HG03196 (cell line): ENCODE measurements around the gene SRGAP3.
"Not testable (repeated sequence)": the region's sequence is repeated elsewhere in the genome, so short reads cannot be mapped to it uniquely, and the experiment has no call there.

ENCODE experiments used
- ATAC-seq: cut with Tn5 transposase; IDR thresholded peaks from one replicate; pipeline ENCODE4 v1.9.1; 2021; ENCODE audit not compliant: unreplicated experiment

Gene SRGAP3

GRCh38 chr3:9249273-9250192 is at the start of gene SRGAP3:
Gene SRGAP3, minus strand, starts transcription at chr3:9249646. Its CDS starts 695 bp downstream, at chr3:9248951.
- ATAC-seq: peak; percentile 100

GRCh38 chr3:9298236-9298635 is 48.8 kb upstream of the SRGAP3 start:
- no peak for ATAC-seq

GRCh38 chr3:9296241-9296640 is 46.8 kb upstream of the SRGAP3 start:
- ATAC-seq: no peak

- no peak for ATAC-seq
Measured at GRCh38 chr3:9295007-9295406, 45.6 kb upstream of the SRGAP3 start.

GRCh38 chr3:9293953-9294352 is 44.5 kb upstream of the SRGAP3 start:
- ATAC-seq: not testable (repeated sequence)

GRCh38 chr3:9293076-9293475 is 43.6 kb upstream of the SRGAP3 start:
- ATAC-seq: no peak

- no peak for ATAC-seq
Measured at GRCh38 chr3:9292516-9292915, 43.1 kb upstream of the SRGAP3 start.

- no peak for ATAC-seq
Measured at GRCh38 chr3:9291821-9292410, 42.5 kb upstream of the SRGAP3 start.

- no peak for ATAC-seq
Measured at GRCh38 chr3:9290566-9290965, 41.1 kb upstream of the SRGAP3 start.

GRCh38 chr3:9281533-9281932 is 32.1 kb upstream of the SRGAP3 start:
- not testable (repeated sequence) for ATAC-seq

GRCh38 chr3:9280451-9281219 is 31.2 kb upstream of the SRGAP3 start:
- ATAC-seq: no peak

- no peak for ATAC-seq
Measured at GRCh38 chr3:9279966-9280365, 30.5 kb upstream of the SRGAP3 start.

- no peak for ATAC-seq
Measured at GRCh38 chr3:9278498-9278897, 29.1 kb upstream of the SRGAP3 start.

- no peak for ATAC-seq
Measured at GRCh38 chr3:9278085-9278484, 28.6 kb upstream of the SRGAP3 start.

- ATAC-seq: no peak
Measured at GRCh38 chr3:9276761-9277370, 27.4 kb upstream of the SRGAP3 start.

GRCh38 chr3:9271903-9272302 is 22.5 kb upstream of the SRGAP3 start:
- ATAC-seq: no peak

- no peak for ATAC-seq
Measured at GRCh38 chr3:9270704-9271103, 21.3 kb upstream of the SRGAP3 start.

GRCh38 chr3:9266716-9267115 is 17.3 kb upstream of the SRGAP3 start:
- ATAC-seq: no peak

GRCh38 chr3:9260305-9260704 is 10.9 kb upstream of the SRGAP3 start:
- ATAC-seq: no peak

GRCh38 chr3:9257092-9257491 is 7.6 kb upstream of the SRGAP3 start:
- ATAC-seq: no peak

- no peak for ATAC-seq
Measured at GRCh38 chr3:9255976-9256375, 6.5 kb upstream of the SRGAP3 start.
